Stomach (tissue), 9 donors: Measurements from ENCODE around the gene RIMS4. TPM values are rescaled to one million over a fixed set of nuclear protein-coding genes. Genes with fewer than 3 reads are reported as not detected.
"Not testable (repeated sequence)": the region's sequence is repeated elsewhere in the genome, so short reads cannot be mapped to it uniquely, and the experiment has no call there.

Experiments used
- DNase-seq, 2 donors: peaks; one replicate each; pipeline versions ENCODE4 v3.0.0 to v3.0.0-alpha.2; 2013 to 2019
- H3K27ac ChIP-seq, 5 donors: fragments of 200-600 bp in 4 of 5; sonication (generic) in 4 of 5; one replicate each; pipeline ENCODE4 v1.5.1; 2013 to 2019; ENCODE audit warnings: mild to moderate bottlenecking in 1 of 5, moderate library complexity in 1 of 5
- H3K27me3 ChIP-seq, 3 donors: fragments of 200-600 bp; sonication (generic); one replicate each; pipeline ENCODE4 v1.5.1; 2017 to 2019; ENCODE audit warnings: mixed run types in 1 of 3
- H3K36me3 ChIP-seq, 4 donors: fragments of 200-600 bp; sonication (generic); 1 replicate in 3 of 4; 2 replicates in 1 of 4; pipeline ENCODE4 v1.5.1; 2016 to 2019
- H3K4me1 ChIP-seq, 4 donors: fragments of 200-600 bp; sonication (generic); one replicate each; pipeline ENCODE4 v1.5.1; 2016 to 2019
- H3K4me3 ChIP-seq, 4 donors: fragments of 200-600 bp; sonication (generic) in 3 of 4; one replicate each; pipeline ENCODE4 v1.5.1; 2016 to 2019; ENCODE audit warnings: mild to moderate bottlenecking in 1 of 4
- H3K9me3 ChIP-seq, 4 donors: fragments of 200-600 bp; sonication (generic); one replicate each; pipeline ENCODE4 v1.5.1; 2016 to 2019
- CTCF ChIP-seq, 7 experiments: fragments of 450-650 bp in 4 of 7; fragments of 200-600 bp in 3 of 7; sonication (generic) in 3 of 7; IDR thresholded peaks; one replicate each; pipeline ENCODE4 v1.5.1; 2016 to 2019; ENCODE audit warnings: antibody characterized with exemption in 7 of 7, control low read depth in 2 of 7, mild to moderate bottlenecking in 1 of 7
- EP300 ChIP-seq: sonication (generic); formaldehyde crosslinking; IDR thresholded peaks from one replicate; pipeline ENCODE4 v1.6.1; 2017; ENCODE audit warnings: antibody characterized with exemption
- POLR2A ChIP-seq, 4 donors: fragments of 450-650 bp; IDR thresholded peaks; one replicate each; pipeline ENCODE4 v1.6.1; 2016; ENCODE audit warnings: antibody characterized with exemption in 4 of 4, control low read depth in 2 of 4, mild to moderate bottlenecking in 1 of 4, moderate library complexity in 1 of 4
- POLR2AphosphoS5 ChIP-seq, 3 donors: sonication (generic); formaldehyde crosslinking; IDR thresholded peaks; one replicate each; pipeline ENCODE4 v1.6.1; 2016; ENCODE audit warnings: antibody characterized with exemption in 3 of 3
- WGBS, 5 donors: extraction: QIAGEN DNeasy Blood & Tissue Kit in 3 of 5; methylation state at CpG; one replicate each; pipeline versions ENCODE4 v1.1.5 to v1.1.7; 2013 to 2018; 5-methylcytosine and 5-hydroxymethylcytosine counted together
- intact Hi-C: fragments of 100-400 bp; cut with DNase I; formaldehyde crosslinking; loops from one replicate; pipeline ENCODE4 v1.15.1; 2023; ENCODE audit warnings: low total_unique reads
- polyA plus RNA-seq, 3 donors: library from polyadenylated mRNA; stranded (reverse); fragments of 200-250 nt; gene quantifications; one replicate each; pipeline ENCODE4 v1.2.3, GENCODE V29; 2013
- total RNA-seq, 5 donors: library from RNA; depleted of rRNA; stranded (reverse); fragments of >200 nt; gene quantifications; one replicate each; pipeline versions ENCODE4 v1.1.0 to v1.2.3, GENCODE V29; 2014 to 2016
- donor health status: healthy with polysubstance abuse.
- donor health status: Bipolar disorder and iron deficiency.
- donor health status: healthy.

The RIMS4 gene
- total and polyA plus RNA-seq, 8 donors = 0.55 to 2.2 (median 1.5) TPM; not detected in 2

DNA sequence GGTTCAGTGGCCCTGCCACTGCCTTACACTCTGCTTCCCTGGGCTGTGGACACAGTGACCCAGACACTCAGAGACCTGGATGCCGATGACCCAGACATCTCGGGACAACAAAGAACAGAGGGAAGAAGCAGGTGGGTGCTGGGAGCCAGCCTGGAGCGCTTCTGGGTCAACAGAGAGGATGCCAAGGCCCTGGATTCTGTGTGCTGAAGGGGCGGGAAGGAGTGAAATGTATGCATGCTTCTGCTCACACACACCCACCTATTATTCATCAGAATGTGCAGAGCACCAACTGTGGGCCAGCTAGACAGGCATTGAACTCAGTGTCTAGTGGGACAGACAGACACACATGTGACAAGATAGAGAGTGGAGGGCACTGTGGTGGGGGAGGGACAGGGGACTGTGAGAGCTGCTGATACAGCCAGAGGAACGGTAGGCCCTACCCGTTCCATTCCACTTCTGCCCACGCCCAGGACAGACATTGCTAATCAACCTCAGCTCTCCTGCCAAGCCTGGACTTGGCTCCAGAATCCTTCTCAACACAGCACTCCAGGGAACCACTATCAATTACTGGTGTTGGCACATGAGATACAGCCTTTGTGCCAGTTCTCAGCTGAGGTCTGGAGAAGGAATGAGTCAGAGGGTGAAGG is 44.5 kb downstream of the RIMS4 start:
- intact Hi-C loops = no loop called here
- peak in 1 of 2 donors; percentile 36 for DNase-seq
- Histone ChIP-seq H3K9me3 (no peaks in the 10 kb centered on the region), H3K4me1 (no peaks in the 10 kb centered on the region), H3K4me3 (no peak overlapping the region), H3K36me3 (no peaks in the 10 kb centered on the region), H3K27ac (no peak overlapping the region), H3K27me3 (peaks cover 0 to 48% (median 0%) of the 10 kb centered on the region in 3 donors)
- TF ChIP-seq CTCF (IDR thresholded peaks at IDR 0.05) (no peak), POLR2AphosphoS5 (IDR thresholded peaks at IDR 0.05) (peak in 1 of 3 donors; percentile 39)
- WGBS, 5 donors = 35 to 50% (median 47%) methylated on average over 7 of the region's 7 CpGs

DNA sequence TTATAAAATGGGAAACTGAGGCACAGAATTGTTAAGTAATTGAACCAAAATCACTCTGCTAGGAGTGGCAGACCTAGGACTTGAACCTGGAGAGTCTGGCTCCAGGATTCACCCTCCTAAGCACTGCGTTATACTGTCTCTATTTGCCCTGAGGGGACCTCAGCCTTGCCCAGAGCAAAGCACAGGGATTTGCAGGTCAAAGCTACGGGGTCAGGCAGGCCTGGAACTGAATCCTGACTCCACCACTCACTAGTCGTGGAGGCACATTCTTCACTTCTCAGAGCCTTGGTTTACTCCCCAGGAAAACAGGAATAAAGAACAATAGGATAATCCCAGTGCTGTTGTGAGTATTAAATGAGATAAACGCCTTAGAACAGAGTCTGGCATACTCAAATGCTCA is 45.3 kb downstream of the RIMS4 start:
- no peak for TF ChIP-seq POLR2A (IDR thresholded peaks at IDR 0.05)
- no peak for TF ChIP-seq POLR2AphosphoS5 (IDR thresholded peaks at IDR 0.05)
- TF ChIP-seq CTCF (IDR thresholded peaks at IDR 0.05) = no peak
- no peak for TF ChIP-seq EP300
- no peaks in the 10 kb centered on the region for H3K9me3 ChIP-seq
- H3K36me3 ChIP-seq = no peaks in the 10 kb centered on the region
- WGBS, 5 donors = 54 to 64% (median 56%) methylated on average over 4 of the region's 4 CpGs
- intact Hi-C loops = no loop called here
- no peak overlapping the region for H3K4me3 ChIP-seq
- no peak for DNase-seq
- no peak overlapping the region for H3K27ac ChIP-seq
- H3K27me3 ChIP-seq = peaks cover 0 to 43% (median 0%) of the 10 kb centered on the region in 3 donors
- H3K4me1 ChIP-seq = no peaks in the 10 kb centered on the region

DNA sequence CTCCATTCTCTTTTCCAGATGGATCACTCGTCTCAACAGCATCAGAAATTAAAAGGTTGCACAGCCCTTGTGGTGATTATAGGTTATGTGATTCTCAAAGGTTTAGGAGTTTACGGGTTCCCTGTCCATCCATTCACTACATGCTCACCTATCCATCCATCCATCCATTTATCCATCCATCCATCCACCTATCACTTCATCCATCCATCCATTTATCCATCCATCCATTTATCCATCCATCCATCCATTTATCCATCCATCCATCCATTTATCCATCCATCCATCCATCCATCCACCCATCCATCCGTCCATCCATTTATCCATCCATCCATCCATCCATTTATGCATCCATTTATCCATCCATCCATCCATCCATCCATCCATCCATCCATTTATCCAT is 46.5 kb downstream of the RIMS4 start:
- H3K9me3 ChIP-seq, H3K36me3 ChIP-seq, H3K27ac ChIP-seq, DNase-seq, intact Hi-C loops, H3K4me3 ChIP-seq, H3K4me1 ChIP-seq: not testable (repeated sequence)
- peaks cover 0 to 36% (median 0%) of the 10 kb centered on the region in 3 donors for H3K27me3 ChIP-seq
- 87 to 97% (median 89%) methylated on average over 3 of the region's 3 CpGs for WGBS, 5 donors

- WGBS, 5 donors = 49 to 53% (median 50%) methylated on average over 10 of the region's 10 CpGs
- H3K4me3 ChIP-seq = no peak overlapping the region
- intact Hi-C loops = no loop called here
- peak in 1 of 2 donors; percentile 57 for DNase-seq
- H3K27me3 ChIP-seq = peaks cover 0 to 25% (median 0%) of the 10 kb centered on the region in 3 donors
- TF ChIP-seq POLR2AphosphoS5 (IDR thresholded peaks at IDR 0.05) = no peak
- H3K36me3 ChIP-seq = no peaks in the 10 kb centered on the region
- no peaks in the 10 kb centered on the region for H3K4me1 ChIP-seq
- peak overlapping the region in 1 of 5 donors; percentile 54 for H3K27ac ChIP-seq
- no peaks in the 10 kb centered on the region for H3K9me3 ChIP-seq
Observed at GRCh38 chr20:44762466-44763140, 47.7 kb downstream of the RIMS4 start.

GRCh38 chr20:44761423-44761822 is 48.9 kb downstream of the RIMS4 start:
- TF ChIP-seq POLR2A (IDR thresholded peaks at IDR 0.05) (no peak), POLR2AphosphoS5 (IDR thresholded peaks at IDR 0.05) (no peak)
- no peaks in the 10 kb centered on the region for H3K4me1 ChIP-seq
- intact Hi-C loops = no loop called here
- H3K27me3 ChIP-seq = peaks cover 0 to 13% (median 0%) of the 10 kb centered on the region in 3 donors
- WGBS, 5 donors = 53 to 63% (median 60%) methylated on average over 3 of the region's 3 CpGs
- no peak overlapping the region for H3K4me3 ChIP-seq
- no peak overlapping the region for H3K27ac ChIP-seq
- H3K9me3 ChIP-seq = no peaks in the 10 kb centered on the region
- DNase-seq = peak in 1 of 2 donors; percentile 30
- no peaks in the 10 kb centered on the region for H3K36me3 ChIP-seq

- no peaks in the 10 kb centered on the region for H3K9me3 ChIP-seq
- no peak for DNase-seq
- no peak overlapping the region for H3K27ac ChIP-seq
- TF ChIP-seq CTCF (IDR thresholded peaks at IDR 0.05) = no peak
- no peak for TF ChIP-seq POLR2A (IDR thresholded peaks at IDR 0.05)
- no peak for TF ChIP-seq POLR2AphosphoS5 (IDR thresholded peaks at IDR 0.05)
- no peak for TF ChIP-seq EP300
- WGBS, 5 donors = 91 to 100% (median 100%) methylated on average over 1 of the region's 1 CpG
- intact Hi-C loops = no loop called here
- no peaks in the 10 kb centered on the region for H3K4me1 ChIP-seq
- peaks cover 0 to 8% (median 0%) of the 10 kb centered on the region in 3 donors for H3K27me3 ChIP-seq
- no peaks in the 10 kb centered on the region for H3K36me3 ChIP-seq
- no peak overlapping the region for H3K4me3 ChIP-seq
Observed at GRCh38 chr20:44759595-44759994, 50.8 kb downstream of the RIMS4 start.
